Prostate gland (tissue), 2 donors: ENCODE results near the gene PNLIP. TPM values are rescaled to one million over a fixed set of nuclear protein-coding genes. Genes with fewer than 3 reads are reported as not detected.

Experiments
- DNase-seq: peaks from one replicate; pipeline ENCODE4 v3.0.0-alpha.2; 2019; ENCODE audit warnings: low spot score
- H3K27ac ChIP-seq, 2 donors: fragments of 200-600 bp; sonication (generic); 2 replicates each; pipeline ENCODE4 v1.5.1; 2017 to 2019
- H3K27me3 ChIP-seq: fragments of 200-600 bp; sonication (generic); replicated peaks from 2 replicates; pipeline ENCODE4 v1.5.1; 2019; ENCODE audit not compliant: insufficient read depth
- H3K36me3 ChIP-seq, 2 donors: fragments of 200-600 bp; sonication (generic); 1 replicate in 1 of 2; 2 replicates in 1 of 2; pipeline versions ENCODE4 v1.5.1 to v1.8.1; 2017 to 2019
- H3K4me1 ChIP-seq: fragments of 200-600 bp; sonication (generic); replicated peaks from 2 replicates; pipeline ENCODE4 v1.5.1; 2019
- H3K4me3 ChIP-seq, 2 donors: fragments of 200-600 bp; sonication (generic); 2 replicates each; pipeline ENCODE4 v1.5.1; 2017 to 2019
- H3K9me3 ChIP-seq: fragments of 200-600 bp; sonication (generic); 2 replicates; pipeline ENCODE4 v1.5.1; 2017
- CTCF ChIP-seq, 4 experiments: fragments of 200-600 bp in 2 of 4; fragments of 450-650 bp in 2 of 4; sonication (generic) in 2 of 4; IDR thresholded peaks; 1 replicate in 3 of 4; 2 replicates in 1 of 4; pipeline ENCODE4 v1.5.1; 2016 to 2019; ENCODE audit warnings: antibody characterized with exemption in 4 of 4, mild to moderate bottlenecking in 2 of 4, moderate library complexity in 2 of 4
- POLR2A ChIP-seq: fragments of 450-650 bp; IDR thresholded peaks from one replicate; pipeline ENCODE4 v1.6.1; 2016; ENCODE audit warnings: antibody characterized with exemption, mild to moderate bottlenecking
- POLR2AphosphoS5 ChIP-seq: sonication (generic); formaldehyde crosslinking; IDR thresholded peaks from one replicate; pipeline ENCODE4 v1.6.1; 2017; ENCODE audit warnings: antibody characterized with exemption
- WGBS: methylation state at CpG from one replicate; pipeline ENCODE4 v1.1.5; 2018; 5-methylcytosine and 5-hydroxymethylcytosine counted together
- intact Hi-C: fragments of 100-400 bp; cut with DNase I; formaldehyde crosslinking; loops from one replicate; pipeline ENCODE4 v1.14.2; 2022
- total RNA-seq, 2 donors: library from RNA; depleted of rRNA; stranded (reverse); fragments of >200 nt; gene quantifications; one replicate each; pipeline ENCODE4 v1.1.0, GENCODE V29; 2016

The PNLIP gene
- total RNA-seq, 2 donors from 2014 or later: not detected

- intact Hi-C loops: no loop called here
- no peak for DNase-seq
- no peak for TF ChIP-seq POLR2A
- no peak for TF ChIP-seq POLR2AphosphoS5
- TF ChIP-seq CTCF (IDR thresholded peaks at IDR 0.05): no peak
- H3K4me3 ChIP-seq: no peak overlapping the region
- H3K36me3 ChIP-seq: no peaks in the 10 kb centered on the region
- H3K9me3 ChIP-seq: no peaks in the 10 kb centered on the region
- no peaks in the 10 kb centered on the region for H3K4me1 ChIP-seq
- no peaks in the 10 kb centered on the region for H3K27me3 ChIP-seq
- 55% methylated on average over 2 of the region's 2 CpGs for WGBS
- H3K27ac ChIP-seq: no peak overlapping the region
Observed at GRCh38 chr10:116589926-116590325, 44.2 kb downstream of the PNLIP start.

GRCh38 chr10:116590590-116591444 lies 45.1 kb downstream of the PNLIP start, which contains the start of gene PNLIPRP1:
PNLIPRP1 (plus strand) TSS chr10:116590959; CDS start chr10:116591130, 171 bp downstream.
- H3K27me3 ChIP-seq: no peaks in the 10 kb centered on the region
- no peak for TF ChIP-seq POLR2AphosphoS5
- no peak for TF ChIP-seq CTCF (IDR thresholded peaks at IDR 0.05)
- TF ChIP-seq POLR2A: no peak
- no peak within 1 kb of the TSS for H3K27ac ChIP-seq
- DNase-seq: no peak
- no peak within 1 kb of the TSS for H3K4me3 ChIP-seq
- WGBS: 66% methylated on average over 9 of the region's 9 CpGs
- no peaks in the 10 kb centered on the region for H3K4me1 ChIP-seq
- no peaks in the 10 kb centered on the region for H3K36me3 ChIP-seq
- intact Hi-C loops: no loop called here
- no peaks in the 10 kb centered on the region for H3K9me3 ChIP-seq

DNA sequence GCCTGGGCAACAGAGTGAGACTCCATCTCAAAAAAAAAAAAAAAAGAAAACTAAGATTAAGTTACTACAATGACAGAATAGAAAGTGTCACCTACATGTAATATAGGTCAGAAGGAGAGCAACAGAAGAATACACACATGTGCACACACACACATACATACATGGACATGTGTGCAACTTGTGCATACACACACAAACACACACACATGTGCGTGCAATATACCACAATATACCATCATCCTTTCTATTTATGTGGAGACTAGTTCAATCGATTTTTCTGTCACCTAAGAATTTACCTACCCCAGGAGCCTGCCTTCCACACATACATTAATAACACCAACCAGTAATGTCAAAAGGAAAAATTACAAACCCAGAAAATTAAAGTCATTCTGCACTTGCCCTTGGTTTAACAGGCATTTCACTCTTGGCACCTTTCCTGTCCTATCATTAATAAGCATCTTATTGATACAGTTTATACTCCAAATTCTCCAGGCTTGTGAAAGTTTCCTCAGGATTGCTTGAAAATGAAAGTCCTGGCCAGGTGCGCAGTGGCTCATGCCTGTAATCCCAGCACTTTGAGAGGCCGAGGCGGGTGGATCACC lies 47.5 kb downstream of the PNLIP start:
- 80% methylated on average over 5 of the region's 5 CpGs for WGBS
- no peak for DNase-seq
- no peak for TF ChIP-seq POLR2AphosphoS5
- no peak for TF ChIP-seq POLR2A
- no peak for TF ChIP-seq CTCF (IDR thresholded peaks at IDR 0.05)
- Histone ChIP-seq H3K36me3 (no peaks in the 10 kb centered on the region), H3K4me1 (no peaks in the 10 kb centered on the region), H3K27me3 (no peaks in the 10 kb centered on the region), H3K27ac (no peak overlapping the region), H3K4me3 (no peak overlapping the region), H3K9me3 (no peaks in the 10 kb centered on the region)
- intact Hi-C loops: no loop called here

DNA sequence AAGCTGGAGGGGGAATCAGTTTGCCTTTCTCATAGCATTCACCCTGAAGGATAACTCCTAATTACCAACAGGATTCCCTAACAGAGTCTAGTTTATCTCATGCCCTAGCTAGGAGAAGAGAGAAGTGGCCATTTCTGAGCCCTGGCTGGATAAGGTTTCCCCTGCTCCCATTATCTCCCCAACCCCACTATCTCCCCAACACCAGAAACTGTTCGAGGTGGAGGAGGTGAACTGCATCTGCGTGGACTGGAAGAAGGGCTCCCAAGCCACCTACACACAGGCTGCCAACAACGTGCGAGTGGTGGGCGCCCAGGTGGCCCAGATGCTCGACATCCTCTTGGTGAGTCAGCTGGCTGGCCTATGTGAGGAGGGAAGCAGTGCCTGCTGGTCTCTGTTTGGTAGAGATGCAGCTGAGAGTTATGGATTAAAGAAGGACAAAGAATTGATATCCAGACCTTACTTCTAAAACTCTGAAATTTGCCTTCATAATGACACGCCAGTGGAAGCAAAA lies 48.8 kb downstream of the PNLIP start:
- TF ChIP-seq POLR2AphosphoS5 (no peak), CTCF (IDR thresholded peaks at IDR 0.05) (no peak), POLR2A (no peak)
- no peaks in the 10 kb centered on the region for H3K36me3 ChIP-seq
- no peaks in the 10 kb centered on the region for H3K9me3 ChIP-seq
- DNase-seq: no peak
- no peak overlapping the region for H3K27ac ChIP-seq
- no peaks in the 10 kb centered on the region for H3K27me3 ChIP-seq
- H3K4me1 ChIP-seq: no peaks in the 10 kb centered on the region
- intact Hi-C loops: no loop called here
- WGBS: 90% methylated on average over 7 of the region's 7 CpGs
- H3K4me3 ChIP-seq: no peak overlapping the region
